Measurements from ENCODE around the gene ACAT2. TPM values are rescaled to one million over a fixed set of nuclear protein-coding genes. Genes with fewer than 3 reads are reported as not detected.

ACAT2 gene
- total RNA-seq, 2 experiments from 2014 or later: 70.8 to 74.1 TPM

- intact Hi-C loops (cut with micrococcal nuclease): no loop called here
- POLR2A ChIA-PET: no interaction called here
- Mint-ChIP-seq H3K27me3 (no peaks in the 10 kb centered on the region), H3K4me3 (no peak overlapping the region), H3K4me1 (ENCODE audit: low read depth) (peaks cover 33% of the 10 kb centered on the region), H3K36me3 (ENCODE audit: low read depth) (peaks cover 39% of the 10 kb centered on the region), H3K9me3 (no peaks in the 10 kb centered on the region), H3K27ac (peak overlapping the region; percentile 40)
- CTCF ChIA-PET: no interaction called here
- TF ChIP-seq CTCF (IDR thresholded peaks at IDR 0.05): no peak
- ATAC-seq (peak; percentile 51), DNase-seq (no peak)
These were observed 35.7 kb downstream of the ACAT2 start for GRCh38 chr6:159797554-159797953.

- no peaks in the 10 kb centered on the region for H3K9me3 Mint-ChIP-seq
- no peak for TF ChIP-seq CTCF (IDR thresholded peaks at IDR 0.05)
- H3K4me3 Mint-ChIP-seq: no peak within 1 kb of the TSS
- H3K27ac Mint-ChIP-seq: no peak within 1 kb of the TSS
- ChIA-PET CTCF (no interaction called here), POLR2A (interaction anchor here (0.6 to 1.2 kb wide), 2 partner anchors 75 to 178 kb away, joined by 3 read pairs; no protein-coding TSS in a partner anchor)
- H3K27me3 Mint-ChIP-seq: no peaks in the 10 kb centered on the region
- intact Hi-C loops (cut with micrococcal nuclease): loop anchor here (5.0 kb wide), 1 partner anchor 647 kb away; no protein-coding TSS in a partner anchor
- no peak for ATAC-seq
- H3K36me3 Mint-ChIP-seq (ENCODE audit: low read depth): peaks cover 23% of the 10 kb centered on the region
- H3K4me1 Mint-ChIP-seq (ENCODE audit: low read depth): peaks cover 12% of the 10 kb centered on the region
- no peak for DNase-seq
These were observed 38.5 kb downstream of the ACAT2 start, which contains the start of gene PNLDC1 for GRCh38 chr6:159800141-159800865. TSS of gene PNLDC1 (plus strand) at chr6:159800276. CDS start at chr6:159800308, 32 bp downstream.

- POLR2A ChIA-PET: no interaction called here
- H3K27ac Mint-ChIP-seq: no peak overlapping the region
- no peaks in the 10 kb centered on the region for H3K27me3 Mint-ChIP-seq
- H3K9me3 Mint-ChIP-seq: no peaks in the 10 kb centered on the region
- H3K36me3 Mint-ChIP-seq (ENCODE audit: low read depth): peaks cover 19% of the 10 kb centered on the region
- no peak for TF ChIP-seq CTCF (IDR thresholded peaks at IDR 0.05)
- ATAC-seq: no peak
- intact Hi-C loops (cut with micrococcal nuclease): loop anchor here (5.0 kb wide), 1 partner anchor 645 kb away; no protein-coding TSS in a partner anchor
- CTCF ChIA-PET: interaction anchor here (1.7 kb wide), 1 partner anchor 111 kb away, joined by 5 read pairs; no protein-coding TSS in a partner anchor
- H3K4me1 Mint-ChIP-seq (ENCODE audit: low read depth): peaks cover 12% of the 10 kb centered on the region
- no peak for DNase-seq
- H3K4me3 Mint-ChIP-seq: no peak overlapping the region
These were observed 40.1 kb downstream of the ACAT2 start for GRCh38 chr6:159801935-159802334.

GRCh38 chr6:159804504-159804903 lies 42.7 kb downstream of the ACAT2 start:
- Mint-ChIP-seq H3K9me3 (no peaks in the 10 kb centered on the region), H3K4me1 (ENCODE audit: low read depth) (no peaks in the 10 kb centered on the region), H3K27me3 (no peaks in the 10 kb centered on the region), H3K36me3 (ENCODE audit: low read depth) (peaks cover 2% of the 10 kb centered on the region), H3K27ac (no peak overlapping the region), H3K4me3 (no peak overlapping the region)
- no peak for TF ChIP-seq CTCF (IDR thresholded peaks at IDR 0.05)
- ChIA-PET POLR2A (no interaction called here), CTCF (no interaction called here)
- ATAC-seq: no peak
- no peak for DNase-seq
- intact Hi-C loops (cut with micrococcal nuclease): loop anchor here (5.0 kb wide), 1 partner anchor 643 kb away; no protein-coding TSS in a partner anchor

GRCh38 chr6:159805440-159806020 lies 43.7 kb downstream of the ACAT2 start:
- Mint-ChIP-seq H3K4me3 (no peak overlapping the region), H3K27ac (no peak overlapping the region), H3K9me3 (no peaks in the 10 kb centered on the region), H3K36me3 (ENCODE audit: low read depth) (no peaks in the 10 kb centered on the region), H3K27me3 (no peaks in the 10 kb centered on the region), H3K4me1 (ENCODE audit: low read depth) (no peaks in the 10 kb centered on the region)
- intact Hi-C loops (cut with micrococcal nuclease): no loop called here
- ATAC-seq (no peak), DNase-seq (no peak)
- POLR2A ChIA-PET: no interaction called here
- CTCF ChIA-PET: interaction anchor here (1.5 kb wide), 1 partner anchor 47 kb away, joined by 6 read pairs; no protein-coding TSS in a partner anchor
- no peak for TF ChIP-seq CTCF (IDR thresholded peaks at IDR 0.05)
